ENCODE results near the gene CAMTA1.
A peak's percentile ranks its signal among the peaks of the same experiment; 100 is the strongest.

The CAMTA1 gene

GRCh38 chr1:6790146-6790545 is 4.9 kb downstream of the CAMTA1 start:
- no peak for TF ChIP-seq CTCF (conservative IDR thresholded peaks at IDR 0.05; ENCODE audit: low read length)
- no peak for DNase-seq (ENCODE audit: low read depth)

GRCh38 chr1:6794164-6794563 is 8.9 kb downstream of the CAMTA1 start:
- peak; percentile 58 for TF ChIP-seq CTCF (conservative IDR thresholded peaks at IDR 0.05; ENCODE audit: low read length)
- DNase-seq (ENCODE audit: low read depth) = peak; percentile 70
- H3K4me3 ChIP-seq (ENCODE audit: low read length) = no peak overlapping the region

More at GRCh38 chr1:6790146-6790545, 4.9 kb downstream of the CAMTA1 start:
- no peak overlapping the region for H3K4me3 ChIP-seq (ENCODE audit: low read length)

- TF ChIP-seq CTCF (conservative IDR thresholded peaks at IDR 0.05; ENCODE audit: low read length) = no peak
- DNase-seq (ENCODE audit: low read depth) = no peak
- no peak overlapping the region for H3K4me3 ChIP-seq (ENCODE audit: low read length)
Observed at GRCh38 chr1:6795203-6795602, 9.9 kb downstream of the CAMTA1 start.

- TF ChIP-seq CTCF (conservative IDR thresholded peaks at IDR 0.05; ENCODE audit: low read length) = no peak
- H3K4me3 ChIP-seq (ENCODE audit: low read length) = no peak overlapping the region
- peak; percentile 47 for DNase-seq (ENCODE audit: low read depth)
Observed at GRCh38 chr1:6795661-6796060, 10.4 kb downstream of the CAMTA1 start.

- H3K4me3 ChIP-seq (ENCODE audit: low read length) = no peak overlapping the region
- DNase-seq (ENCODE audit: low read depth) = no peak
- TF ChIP-seq CTCF (conservative IDR thresholded peaks at IDR 0.05; ENCODE audit: low read length) = no peak
Observed at GRCh38 chr1:6796095-6796494, 10.8 kb downstream of the CAMTA1 start.

- no peak for DNase-seq (ENCODE audit: low read depth)
- no peak overlapping the region for H3K4me3 ChIP-seq (ENCODE audit: low read length)
- no peak for TF ChIP-seq CTCF (conservative IDR thresholded peaks at IDR 0.05; ENCODE audit: low read length)
Observed at GRCh38 chr1:6799499-6799898, 14.2 kb downstream of the CAMTA1 start.

- DNase-seq (ENCODE audit: low read depth) = peak; percentile 54
- no peak overlapping the region for H3K4me3 ChIP-seq (ENCODE audit: low read length)
- TF ChIP-seq CTCF (conservative IDR thresholded peaks at IDR 0.05; ENCODE audit: low read length) = no peak
Observed at GRCh38 chr1:6800745-6801144, 15.5 kb downstream of the CAMTA1 start.
